ENCODE data around the gene PLEKHO2. TPM values are rescaled to one million over a fixed set of nuclear protein-coding genes. Genes with fewer than 3 reads are reported as not detected.
A peak's percentile ranks its signal among the peaks of the same experiment; 100 is the strongest.

Gene PLEKHO2
- total and polyA plus RNA-seq, 2 of the 13 experiments (the other 11 are each of a cell fraction or from before 2014, with no cell fraction given), result 3.8 to 4.8 TPM

DNA sequence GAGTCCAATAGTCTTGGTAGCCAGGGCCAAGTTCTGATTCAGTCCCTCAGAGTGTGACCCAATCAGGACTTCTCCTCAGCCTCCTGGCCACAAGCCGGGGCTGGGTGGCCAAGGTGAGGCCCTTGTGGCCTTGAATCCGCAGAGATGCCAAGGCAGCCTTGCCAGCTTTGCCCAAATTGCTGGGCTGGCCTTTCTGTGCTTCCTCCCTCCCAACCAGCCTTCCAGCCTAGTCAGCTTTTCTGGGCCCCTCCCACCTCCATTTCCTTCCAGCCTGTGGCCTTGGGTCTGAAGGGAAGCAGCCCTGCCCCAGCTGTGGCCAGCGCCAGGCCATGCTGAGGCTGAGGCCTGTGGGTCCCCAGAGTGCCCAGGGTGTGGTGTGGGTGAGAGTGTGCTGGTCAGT lies 35.7 kb downstream of the PLEKHO2 start:
- Histone ChIP-seq H2AFZ (ENCODE audit: low read length) (no peak overlapping the region), H3K4me2 (ENCODE audit: low read depth, low read length) (no peak overlapping the region), H3K79me2 (ENCODE audit: insufficient read depth, low read length) (no peaks in the 10 kb centered on the region), H3K9ac (ENCODE audit: insufficient read depth, low read depth, low read length) (no peak overlapping the region), H4K20me1 (ENCODE audit: insufficient read depth, low read length) (no peaks in the 10 kb centered on the region), H3K4me3 (replicated peaks in 1 of 3; ENCODE audit: insufficient read depth in 1 of 3, low read depth in 2 of 3, low read length in 3 of 3) (no peak overlapping the region), H3K27me3 (ENCODE audit: control insufficient read depth in 1 of 2, insufficient read depth in 2 of 2, low read length in 2 of 2) (peaks cover 0 to 5% of the 10 kb centered on the region in 2 experiments; a peak in 2 of 5 replicates), H3K27ac (ENCODE audit: extremely low read length, insufficient read depth, low read length) (no peak overlapping the region), H3K4me1 (ENCODE audit: insufficient read depth, low read length) (no peaks in the 10 kb centered on the region), H3K9me3 (ENCODE audit: low read length) (no peaks in the 10 kb centered on the region), H3K36me3 (replicated peaks in 1 of 2; ENCODE audit: control insufficient read depth in 1 of 2, insufficient read depth in 2 of 2, low read length in 2 of 2) (no peaks in the 10 kb centered on the region)
- BruUV-seq (replicated peaks), result no TSS peak
- in situ Hi-C loops (cut with HindIII; ENCODE audit: extremely low pct_ligation_motif_present, low pct_unique_long_range_greater_than_20kb), result no loop called here
- FAIRE-seq, result no peak
- ChIA-PET CTCF (ENCODE audit: low intra/inter-chr PET ratio, low total read pairs) (no interaction called here), POLR2A (no interaction called here)
- WGBS (ENCODE audit: low lambda C conversion rate), result 17% methylated on average over 3 of the region's 3 CpGs
- no peak for DNase-seq (ENCODE audit: low spot score)
- TF ChIP-seq ZNF549 (CRISPR knock-in tag; IDR thresholded peaks at IDR 0.05) (no peak), MAFF (IDR thresholded peaks at IDR 0.05; ENCODE audit: low read depth, low read length) (peak; percentile 60), MAFK (conservative IDR thresholded peaks at IDR 0.05 in 1 of 2, IDR thresholded peaks at IDR 0.05 in 1 of 2; ENCODE audit: low read length in 2 of 2) (peak; percentile 51 to 65; a peak in 2 of 4 replicates), ZNF260 (CRISPR knock-in tag; IDR thresholded peaks at IDR 0.05; ENCODE audit: borderline replicate concordance, low read depth) (no peak), ZSCAN21 (CRISPR knock-in tag; IDR thresholded peaks at IDR 0.05; ENCODE audit: borderline replicate concordance) (no peak), NCOR1 (IDR thresholded peaks at IDR 0.05; ENCODE audit: borderline replicate concordance, low read length) (no peak), TBP (CRISPR knock-in tag; IDR thresholded peaks at IDR 0.05) (no peak)
- TF ChIP-seq, protein P1, sequence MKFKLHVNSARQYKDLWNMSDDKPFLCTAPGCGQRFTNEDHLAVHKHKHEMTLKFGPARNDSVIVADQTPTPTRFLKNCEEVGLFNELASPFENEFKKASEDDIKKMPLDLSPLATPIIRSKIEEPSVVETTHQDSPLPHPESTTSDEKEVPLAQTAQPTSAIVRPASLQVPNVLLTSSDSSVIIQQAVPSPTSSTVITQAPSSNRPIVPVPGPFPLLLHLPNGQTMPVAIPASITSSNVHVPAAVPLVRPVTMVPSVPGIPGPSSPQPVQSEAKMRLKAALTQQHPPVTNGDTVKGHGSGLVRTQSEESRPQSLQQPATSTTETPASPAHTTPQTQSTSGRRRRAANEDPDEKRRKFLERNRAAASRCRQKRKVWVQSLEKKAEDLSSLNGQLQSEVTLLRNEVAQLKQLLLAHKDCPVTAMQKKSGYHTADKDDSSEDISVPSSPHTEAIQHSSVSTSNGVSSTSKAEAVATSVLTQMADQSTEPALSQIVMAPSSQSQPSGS (CRISPR knock-in tag; IDR thresholded peaks at IDR 0.05), result no peak
- ATAC-seq, result no peak; the same call in 2 of the 3 replicates
- intact Hi-C loops (cut with micrococcal nuclease; ENCODE audit: unreplicated experiment), result no loop called here

DNA sequence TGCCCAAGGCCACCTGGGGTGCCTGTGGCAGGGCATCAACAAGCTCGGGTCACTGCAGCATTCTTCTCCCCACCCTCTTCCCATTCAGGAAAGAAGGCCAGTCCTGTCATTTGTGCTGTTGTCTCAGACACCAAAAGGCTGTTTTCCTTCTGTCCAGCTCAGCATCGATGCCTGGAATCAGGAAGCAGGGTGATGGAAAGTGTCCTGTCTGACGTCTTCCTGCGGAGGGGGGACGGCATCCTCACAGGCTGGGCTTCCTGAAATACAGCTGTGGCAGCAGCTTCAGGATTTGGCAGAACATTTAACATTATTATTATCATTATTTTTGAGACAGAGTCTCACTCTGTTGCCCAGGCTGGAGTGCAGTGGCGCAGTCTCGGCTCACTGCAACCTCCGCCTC lies 37.0 kb downstream of the PLEKHO2 start:
- no peak for DNase-seq (ENCODE audit: low spot score)
- CTCF ChIA-PET (ENCODE audit: low intra/inter-chr PET ratio, low total read pairs), result no interaction called here
- in situ Hi-C loops (cut with HindIII; ENCODE audit: extremely low pct_ligation_motif_present, low pct_unique_long_range_greater_than_20kb), result no loop called here
- Histone ChIP-seq H3K27me3 (ENCODE audit: control insufficient read depth in 1 of 2, insufficient read depth in 2 of 2, low read length in 2 of 2) (peaks cover under 1 to 9% of the 10 kb centered on the region in 2 experiments; a peak in 3 of 5 replicates), H3K4me2 (ENCODE audit: low read depth, low read length) (no peak overlapping the region), H3K9me3 (ENCODE audit: low read length) (no peaks in the 10 kb centered on the region), H2AFZ (ENCODE audit: low read length) (no peak overlapping the region), H3K79me2 (ENCODE audit: insufficient read depth, low read length) (no peaks in the 10 kb centered on the region), H3K4me1 (ENCODE audit: insufficient read depth, low read length) (peaks cover 3% of the 10 kb centered on the region), H3K27ac (ENCODE audit: extremely low read length, insufficient read depth, low read length) (no peak overlapping the region), H4K20me1 (ENCODE audit: insufficient read depth, low read length) (no peaks in the 10 kb centered on the region), H3K4me3 (replicated peaks in 1 of 3; ENCODE audit: insufficient read depth in 1 of 3, low read depth in 2 of 3, low read length in 3 of 3) (no peak overlapping the region), H3K36me3 (replicated peaks in 1 of 2; ENCODE audit: control insufficient read depth in 1 of 2, insufficient read depth in 2 of 2, low read length in 2 of 2) (no peaks in the 10 kb centered on the region), H3K9ac (ENCODE audit: insufficient read depth, low read depth, low read length) (no peak overlapping the region)
- BruUV-seq (replicated peaks), result no TSS peak
- POLR2A ChIA-PET, result no interaction called here
- 63% methylated on average over 7 of the region's 8 CpGs for WGBS (ENCODE audit: low lambda C conversion rate)
- no peak for ATAC-seq
- intact Hi-C loops (cut with micrococcal nuclease; ENCODE audit: unreplicated experiment), result no loop called here
- no peak for FAIRE-seq
- TF ChIP-seq, protein P2, sequence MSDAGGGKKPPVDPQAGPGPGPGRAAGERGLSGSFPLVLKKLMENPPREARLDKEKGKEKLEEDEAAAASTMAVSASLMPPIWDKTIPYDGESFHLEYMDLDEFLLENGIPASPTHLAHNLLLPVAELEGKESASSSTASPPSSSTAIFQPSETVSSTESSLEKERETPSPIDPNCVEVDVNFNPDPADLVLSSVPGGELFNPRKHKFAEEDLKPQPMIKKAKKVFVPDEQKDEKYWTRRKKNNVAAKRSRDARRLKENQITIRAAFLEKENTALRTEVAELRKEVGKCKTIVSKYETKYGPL (CRISPR knock-in tag; IDR thresholded peaks at IDR 0.05), result no peak
- no peak for TF ChIP-seq KLF11 (CRISPR knock-in tag; IDR thresholded peaks at IDR 0.05)
- TF ChIP-seq, protein P3, sequence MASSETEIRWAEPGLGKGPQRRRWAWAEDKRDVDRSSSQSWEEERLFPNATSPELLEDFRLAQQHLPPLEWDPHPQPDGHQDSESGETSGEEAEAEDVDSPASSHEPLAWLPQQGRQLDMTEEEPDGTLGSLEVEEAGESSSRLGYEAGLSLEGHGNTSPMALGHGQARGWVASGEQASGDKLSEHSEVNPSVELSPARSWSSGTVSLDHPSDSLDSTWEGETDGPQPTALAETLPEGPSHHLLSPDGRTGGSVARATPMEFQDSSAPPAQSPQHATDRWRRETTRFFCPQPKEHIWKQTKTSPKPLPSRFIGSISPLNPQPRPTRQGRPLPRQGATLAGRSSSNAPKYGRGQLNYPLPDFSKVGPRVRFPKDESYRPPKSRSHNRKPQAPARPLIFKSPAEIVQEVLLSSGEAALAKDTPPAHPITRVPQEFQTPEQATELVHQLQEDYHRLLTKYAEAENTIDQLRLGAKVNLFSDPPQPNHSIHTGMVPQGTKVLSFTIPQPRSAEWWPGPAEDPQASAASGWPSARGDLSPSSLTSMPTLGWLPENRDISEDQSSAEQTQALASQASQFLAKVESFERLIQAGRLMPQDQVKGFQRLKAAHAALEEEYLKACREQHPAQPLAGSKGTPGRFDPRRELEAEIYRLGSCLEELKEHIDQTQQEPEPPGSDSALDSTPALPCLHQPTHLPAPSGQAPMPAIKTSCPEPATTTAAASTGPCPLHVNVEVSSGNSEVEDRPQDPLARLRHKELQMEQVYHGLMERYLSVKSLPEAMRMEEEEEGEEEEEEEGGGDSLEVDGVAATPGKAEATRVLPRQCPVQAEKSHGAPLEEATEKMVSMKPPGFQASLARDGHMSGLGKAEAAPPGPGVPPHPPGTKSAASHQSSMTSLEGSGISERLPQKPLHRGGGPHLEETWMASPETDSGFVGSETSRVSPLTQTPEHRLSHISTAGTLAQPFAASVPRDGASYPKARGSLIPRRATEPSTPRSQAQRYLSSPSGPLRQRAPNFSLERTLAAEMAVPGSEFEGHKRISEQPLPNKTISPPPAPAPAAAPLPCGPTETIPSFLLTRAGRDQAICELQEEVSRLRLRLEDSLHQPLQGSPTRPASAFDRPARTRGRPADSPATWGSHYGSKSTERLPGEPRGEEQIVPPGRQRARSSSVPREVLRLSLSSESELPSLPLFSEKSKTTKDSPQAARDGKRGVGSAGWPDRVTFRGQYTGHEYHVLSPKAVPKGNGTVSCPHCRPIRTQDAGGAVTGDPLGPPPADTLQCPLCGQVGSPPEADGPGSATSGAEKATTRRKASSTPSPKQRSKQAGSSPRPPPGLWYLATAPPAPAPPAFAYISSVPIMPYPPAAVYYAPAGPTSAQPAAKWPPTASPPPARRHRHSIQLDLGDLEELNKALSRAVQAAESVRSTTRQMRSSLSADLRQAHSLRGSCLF (CRISPR knock-in tag; IDR thresholded peaks at IDR 0.05; ENCODE audit: borderline replicate concordance), result no peak
